ENCODE measurements around the gene PCK1. TPM values are rescaled to one million over a fixed set of nuclear protein-coding genes. Genes with fewer than 3 reads are reported as not detected.

The PCK1 gene
- total and polyA plus RNA-seq, 2 of the 8 experiments (the other 6 are each of a cell fraction or from before 2014, with no cell fraction given): not detected

- Histone ChIP-seq H2BK5ac (ENCODE audit: low read depth, low read length) (no peak overlapping the region), H4K5ac (ENCODE audit: insufficient read length, low read depth, low read length) (peak overlapping the region; percentile 6), H2BK120ac (replicated peaks; ENCODE audit: low read depth, low read length) (no peak overlapping the region), H4K20me1 (replicated peaks in 1 of 2; ENCODE audit: control insufficient read depth in 1 of 2, insufficient read depth in 2 of 2, low read length in 2 of 2) (no peaks in the 10 kb centered on the region), H2AFZ (ENCODE audit: low read length) (no peak overlapping the region), H3K4me1 (replicated peaks in 1 of 4; ENCODE audit: control insufficient read depth in 3 of 4, insufficient read depth in 4 of 4, low read length in 3 of 4) (peaks cover 0 to 19% (median 5%) of the 10 kb centered on the region in 4 experiments; a peak in 5 of 7 replicates), H2AK5ac (ENCODE audit: low read depth, low read length) (no peak overlapping the region), H2BK15ac (ENCODE audit: low read length) (no peak overlapping the region), H3K27ac (ENCODE audit: low read depth, low read length) (no peak overlapping the region), H3K9ac (replicated peaks in 1 of 4; ENCODE audit: extremely low read depth in 1 of 4, low read depth in 3 of 4, low read length in 3 of 4) (no peak overlapping the region; a peak in 1 of 7 replicates), H2BK12ac (ENCODE audit: low read depth, low read length) (0 out of 2 replicates have a peak overlapping the region, but pooled peaks have one; percentile 27), H3K9me3 (ENCODE audit: insufficient read depth in 2 of 2, low read depth in 1 of 2, low read length in 1 of 2) (no peaks in the 10 kb centered on the region), H3K79me1 (ENCODE audit: low read depth, low read length) (no peaks in the 10 kb centered on the region), H3K18ac (ENCODE audit: extremely low read depth, low read length) (no peak overlapping the region; the same call in 1 of the 2 replicates), H4K8ac (ENCODE audit: extremely low read depth, insufficient read depth, low read length) (no peak overlapping the region), H3K4me3 (ENCODE audit: extremely low read depth in 1 of 4, insufficient read depth in 2 of 4, low read depth in 3 of 4, low read length in 4 of 4) (no peak overlapping the region), H3K36me3 (ENCODE audit: control insufficient read depth in 2 of 4, insufficient read depth in 4 of 4, low read length in 3 of 4) (no peaks in the 10 kb centered on the region), H3K27me3 (replicated peaks in 1 of 4; ENCODE audit: control insufficient read depth in 3 of 4, extremely low read depth in 1 of 4, insufficient read depth in 3 of 4, low read length in 3 of 4) (no peaks in the 10 kb centered on the region; a peak in 2 of 7 replicates), H3K56ac (replicated peaks; ENCODE audit: insufficient read length, low read depth, low read length) (no peak overlapping the region), H3K4ac (replicated peaks; ENCODE audit: insufficient read length, low read depth, low read length) (no peak overlapping the region), H3K79me2 (ENCODE audit: control insufficient read depth in 1 of 2, insufficient read depth in 2 of 2, low read length in 2 of 2) (no peaks in the 10 kb centered on the region), H3K23ac (ENCODE audit: insufficient read length) (no peak overlapping the region), H4K91ac (replicated peaks; ENCODE audit: insufficient read length, low read length) (no peak overlapping the region), H3K4me2 (ENCODE audit: insufficient read depth in 1 of 2, low read depth in 2 of 2, low read length in 2 of 2) (no peak overlapping the region), H3K23me2 (ENCODE audit: low read depth, low read length) (no peaks in the 10 kb centered on the region), H3K14ac (ENCODE audit: insufficient read length) (no peak overlapping the region), H2BK20ac (ENCODE audit: low read length) (no peak overlapping the region)
- ChIA-PET CTCF (ENCODE audit: partially characterized antibody) (interaction anchor here (0.6 to 2.0 kb wide), 27 partner anchors 10 to 603 kb away, joined by 3 to 13 read pairs (median 3); no protein-coding TSS in a partner anchor), POLR2A (ENCODE audit: partially characterized antibody) (interaction anchor here (0.6 kb wide), 1 partner anchor 95 kb away, joined by 4 read pairs; no protein-coding TSS in a partner anchor)
- no peak for DNase-seq (ENCODE audit: low read depth in 1 of 2, low spot score in 2 of 2)
- no peak for FAIRE-seq
- WGBS, 2 experiments (ENCODE audit: extremely low coverage in 1 of 2, insufficient coverage in 1 of 2, insufficient read length in 1 of 2, insufficient replicate concordance in 2 of 2, low coverage in 1 of 2, low lambda C conversion rate in 2 of 2, missing lambda C conversion rate in 1 of 2): 89% methylated on average over 18 of the region's 19 CpGs; no CpG with 5 or more reads in 1 of the 2 experiments
- TF ChIP-seq ATF3 (IDR thresholded peaks at IDR 0.05; ENCODE audit: insufficient read depth, low read depth, low read length): no peak
- TF ChIP-seq CREB1 (IDR thresholded peaks at IDR 0.05): no peak
- TF ChIP-seq FOSL1 (IDR thresholded peaks at IDR 0.05; ENCODE audit: insufficient read depth, low read depth, low read length): no peak
- no peak for TF ChIP-seq SUZ12 (IDR thresholded peaks at IDR 0.05; ENCODE audit: low read length)
Measured at GRCh38 chr20:57526885-57527460, 33.9 kb upstream of the PCK1 start.

Data from H1 (cell line).